GM12878 (cell line): Measurements from ENCODE around the gene SLCO4A1. TPM values are rescaled to one million over a fixed set of nuclear protein-coding genes. Genes with fewer than 3 reads are reported as not detected.

Experiments used
- ATAC-seq: fragments of 200-7000 bp; cut with Tn5 transposase; 3 replicates; pipeline ENCODE4 v1.9.1; 2020; ENCODE audit warnings: mild to moderate bottlenecking, moderate library complexity
- BruUV-seq: library from RNA; stranded (reverse); fragments of 400-500 nt; replicated peaks from 2 replicates; lab custom pipeline; 2021; lab: Mats Ljungman, UMichigan
- CTCF ChIA-PET: fragments of 300-600 bp; sonication (Branson Sonifier 250); formaldehyde crosslinking; extraction: SDS; loops from one replicate; lab custom pipeline; 2021; ENCODE audit warnings: inconsistent platforms; lab: Yijun Ruan, JAX
- POLR2A ChIA-PET: fragments of 350-600 bp; formaldehyde crosslinking; extraction: SDS; loops from one replicate; lab custom pipeline; 2021; ENCODE audit warnings: inconsistent platforms; lab: Charles Lee
- RAD21 ChIA-PET: fragments of 300-600 bp; sonication (Branson Sonifier 250); formaldehyde crosslinking; loops from one replicate; lab custom pipeline; 2023; ENCODE audit warnings: antibody characterized with exemption; ENCODE audit not compliant: unreplicated experiment; lab: Charles Lee
- SMC1A ChIA-PET: fragments of 300-600 bp; sonication (Branson Sonifier 250); formaldehyde crosslinking; loops from one replicate; lab custom pipeline; 2023; ENCODE audit not compliant: unreplicated experiment, uncharacterized antibody; lab: Charles Lee
- DNase-seq: peaks from one replicate; pipeline ENCODE4 v3.0.0-alpha.2; 2011; ENCODE audit warnings: low read depth, low spot score
- FAIRE-seq: peaks from 3 replicates; lab custom pipeline; 2011; peaks lifted over from hg19 to GRCh38; lab: Jason Lieb, UNC
- H2AFZ ChIP-seq: 2 replicates; pipeline ENCODE4 v1.6.0; 2011; ENCODE audit warnings: low read depth, low read length, control low read depth; ENCODE audit not compliant: control insufficient read depth
- H3K27ac ChIP-seq: 2 replicates; pipeline ENCODE4 v1.5.1; 2011; ENCODE audit warnings: control low read depth; ENCODE audit not compliant: control insufficient read depth, insufficient read depth
- H3K27me3 ChIP-seq, 2 experiments: replicated peaks in 1 of 2; 2 replicates each; pipeline versions ENCODE4 v1.6.0 to v1.6.1; 2011; ENCODE audit warnings: low read length in 1 of 2; ENCODE audit not compliant: control insufficient read depth in 2 of 2, insufficient read depth in 2 of 2
- H3K36me3 ChIP-seq, 2 experiments: 2 replicates each; pipeline ENCODE4 v1.5.1; 2011; ENCODE audit warnings: low read length in 1 of 2; ENCODE audit not compliant: control insufficient read depth in 2 of 2, insufficient read depth in 2 of 2
- H3K4me1 ChIP-seq: 2 replicates; pipeline ENCODE4 v1.6.1; 2011; ENCODE audit warnings: mild to moderate bottlenecking, low read length, moderate library complexity, mixed read lengths; ENCODE audit not compliant: control insufficient read depth, insufficient read depth
- H3K4me2 ChIP-seq: 2 replicates; pipeline ENCODE4 v1.6.0; 2011; ENCODE audit warnings: control low read depth; ENCODE audit not compliant: control insufficient read depth, insufficient read depth
- H3K4me3 ChIP-seq: fragments of 200-600 bp; sonication (generic); 2 replicates; pipeline ENCODE4 v1.5.1; 2016
- H3K79me2 ChIP-seq: 2 replicates; pipeline ENCODE4 v1.6.0; 2011; ENCODE audit warnings: low read length; ENCODE audit not compliant: control insufficient read depth, insufficient read depth
- H3K9ac ChIP-seq: 2 replicates; pipeline ENCODE4 v1.8.0; 2011; ENCODE audit warnings: low read length, control low read depth, mixed read lengths; ENCODE audit not compliant: control insufficient read depth, insufficient read depth
- H3K9me3 ChIP-seq: replicated peaks from 3 replicates; pipeline ENCODE4 v1.5.1; 2011; ENCODE audit warnings: mild to moderate bottlenecking, low read length; ENCODE audit not compliant: control insufficient read depth, insufficient read depth
- H4K20me1 ChIP-seq: 2 replicates; pipeline ENCODE4 v1.6.0; 2011; ENCODE audit not compliant: control insufficient read depth, insufficient read depth
- BHLHE40 ChIP-seq, 2 experiments: fragments of 450-650 bp in 1 of 2; IDR thresholded peaks; 2 replicates each; pipeline ENCODE4 v1.6.1; 2011 to 2017; ENCODE audit warnings: low read depth in 2 of 2, borderline replicate concordance in 1 of 2, improper control_type of control experiment in 1 of 2, low read length in 1 of 2, mild to moderate bottlenecking in 1 of 2
- EED ChIP-seq: sonication (generic); IDR thresholded peaks from 2 replicates; pipeline ENCODE4 v1.6.1; 2016; ENCODE audit warnings: antibody characterized with exemption, low read depth
- ELK1 ChIP-seq: IDR thresholded peaks from 2 replicates; pipeline ENCODE4 v1.6.1; 2012; ENCODE audit warnings: low read depth, low read length, improper control_type of control experiment
- FOS ChIP-seq: IDR thresholded peaks from 3 replicates; pipeline ENCODE4 v1.6.1; 2011; ENCODE audit warnings: borderline replicate concordance; ENCODE audit not compliant: insufficient read length; ENCODE audit errors: extremely low read depth
- MEF2A ChIP-seq: IDR thresholded peaks from 2 replicates; pipeline ENCODE4 v1.6.1; 2011; ENCODE audit warnings: low read depth, mild to moderate bottlenecking, low read length, moderate library complexity; ENCODE audit not compliant: insufficient read depth
- NFIC ChIP-seq: IDR thresholded peaks from 2 replicates; pipeline ENCODE4 v1.6.1; 2012; ENCODE audit warnings: low read depth, mild to moderate bottlenecking, inconsistent platforms, low read length, moderate library complexity
- YY1 ChIP-seq: IDR thresholded peaks from 2 replicates; pipeline ENCODE4 v1.6.1; 2011; ENCODE audit warnings: low read depth, mild to moderate bottlenecking, low read length
- WGBS: methylation state at CpG from one replicate; pipeline ENCODE4 v1.1.6; 2016; ENCODE audit warnings: low lambda C conversion rate; ENCODE audit not compliant: insufficient replicate concordance, insufficient coverage; ENCODE audit errors: missing lambda C conversion rate; 5-methylcytosine and 5-hydroxymethylcytosine counted together
- in situ Hi-C: fragments of 300-500 bp; cut with MboI; formaldehyde crosslinking; loops from 9 replicates; pipeline ENCODE4 v1.14.3; 2018; ENCODE audit warnings: mixed read lengths
- intact Hi-C: fragments of 100-400 bp; cut with micrococcal nuclease; formaldehyde crosslinking; loops from one replicate; pipeline ENCODE4 v1.14.2; 2022; ENCODE audit not compliant: unreplicated experiment
- polyA plus RNA-seq, 11 experiments: library from polyadenylated mRNA; depleted of rRNA in 4 of 11; unstranded in 6 of 11; stranded (reverse) in 5 of 11; fragments of >200 nt; fragmentation: Nextera tagmentation in 4 of 11; fragmentation: Illumina TruSeq in 1 of 11; extraction: Ambion mirVana in 4 of 11; extraction: Trizol in 1 of 11; gene quantifications; 1 replicate in 1 of 11; 2 replicates in 10 of 11; pipeline versions ENCODE4 v1.2.1 to v1.2.3, GENCODE V29; 2011 to 2016; ENCODE audit warnings: inconsistent platforms in 2 of 11, missing spikeins in 2 of 11, low read depth in 1 of 11
- total RNA-seq, 4 experiments: library from RNA; depleted of rRNA in 3 of 4; stranded (reverse); fragments of >200 nt in 3 of 4; fragmentation: Illumina TruSeq in 1 of 4; extraction: Trizol in 1 of 4; gene quantifications; 2 replicates each; pipeline versions ENCODE4 v1.2.1 to v1.2.3, GENCODE V29; 2013 to 2021

SLCO4A1 gene
- total and polyA plus RNA-seq, 10 of the 15 experiments (the other 5 are each of a cell fraction or from before 2014, with no cell fraction given): 2.1 to 30.7 (median 12.0) TPM

GRCh38 chr20:62644802-62645496 is 2.6 kb downstream of the SLCO4A1 start:
- Histone ChIP-seq H3K27me3 (no peaks in the 10 kb centered on the region; a peak in 1 of 4 replicates), H3K4me2 (peak overlapping the region; percentile 90), H3K4me3 (no peak overlapping the region; the same call in 1 of the 2 replicates), H3K79me2 (peaks cover 62% of the 10 kb centered on the region), H3K9ac (peak overlapping the region; percentile 22; the same call in 1 of the 2 replicates), H3K36me3 (peaks cover 0 to 4% of the 10 kb centered on the region in 2 experiments; a peak in 2 of 4 replicates), H2AFZ (no peak overlapping the region), H3K9me3 (no peaks in the 10 kb centered on the region), H3K27ac (no peak overlapping the region; the same call in 1 of the 2 replicates), H4K20me1 (no peaks in the 10 kb centered on the region), H3K4me1 (peaks cover 43% of the 10 kb centered on the region)
- DNase-seq (no peak), FAIRE-seq (no peak), ATAC-seq (no peak)
- WGBS: 52% methylated on average over 8 of the region's 12 CpGs
- ChIA-PET SMC1A (interaction anchor here (0.9 kb wide), 1 partner anchor 26 kb away, joined by 3 read pairs; no protein-coding TSS in a partner anchor), POLR2A (interaction anchor here (0.6 to 3.8 kb wide), 4 partner anchors 21 to 342 kb away, joined by 3 to 19 read pairs (median 11); partner anchors contain the start of genes ADRM1 and MRGBP), RAD21 (interaction anchor here (0.6 to 1.8 kb wide), 3 partner anchors 16 to 1409 kb away, joined by 3 to 4 read pairs (median 3); no protein-coding TSS in a partner anchor), CTCF (interaction anchor here (0.6 to 3.9 kb wide), 5 partner anchors 11 to 147 kb away, joined by 3 to 14 read pairs (median 4); no protein-coding TSS in a partner anchor)
- intact Hi-C loops (no loop called here), in situ Hi-C loops (no loop called here)
- TF ChIP-seq EED (no peak), BHLHE40 (IDR thresholded peaks at IDR 0.05; ENCODE audit: borderline replicate concordance in 1 of 2, low read depth in 2 of 2, low read length in 1 of 2) (0 out of 4 replicates have a peak, but pooled peaks of 1 of the 2 experiments have one; percentile 7)
- TSS peak; percentile 51 for BruUV-seq

GRCh38 chr20:62645613-62646012 is 3.3 kb downstream of the SLCO4A1 start:
- Histone ChIP-seq H3K79me2 (peaks cover 66% of the 10 kb centered on the region), H3K9me3 (no peaks in the 10 kb centered on the region), H3K4me3 (no peak overlapping the region), H3K4me2 (peak overlapping the region; percentile 33), H2AFZ (no peak overlapping the region), H3K4me1 (peaks cover 50% of the 10 kb centered on the region), H3K27ac (no peak overlapping the region), H3K27me3 (no peaks in the 10 kb centered on the region), H3K9ac (no peak overlapping the region), H3K36me3 (peaks cover 1 to 4% of the 10 kb centered on the region in 2 experiments; a peak in 2 of 4 replicates), H4K20me1 (no peaks in the 10 kb centered on the region)
- ChIA-PET CTCF (no interaction called here), POLR2A (interaction anchor here (1.4 kb wide), 1 partner anchor 22 kb away, joined by 3 read pairs; no protein-coding TSS in a partner anchor), SMC1A (no interaction called here), RAD21 (no interaction called here)
- no peak for DNase-seq
- no TSS peak for BruUV-seq
- 94% methylated on average over 15 of the region's 15 CpGs for WGBS
- in situ Hi-C loops (no loop called here), intact Hi-C loops (no loop called here)
- ATAC-seq: no peak
- FAIRE-seq: no peak
- TF ChIP-seq ELK1 (no peak), FOS (no peak), YY1 (no peak), NFIC (no peak), MEF2A (no peak)
